K562 (cell line): Measurements from ENCODE around the gene OLFML2B. TPM values are rescaled to one million over a fixed set of nuclear protein-coding genes. Genes with fewer than 3 reads are reported as not detected.

Experiments
- ATAC-seq: fragments of 200-7000 bp; cut with Tn5 transposase; 3 replicates; pipeline ENCODE4 v1.9.1; 2020; ENCODE audit warnings: moderate library complexity
- BruUV-seq: library from RNA; stranded (reverse); fragments of 400-500 nt; replicated peaks from 2 replicates; lab custom pipeline; 2021; lab: Mats Ljungman, UMichigan
- CTCF ChIA-PET: fragments of 300-600 bp; formaldehyde crosslinking; extraction: SDS; loops from one replicate; lab custom pipeline; 2021; ENCODE audit warnings: low intra/inter-chr PET ratio; lab: Yijun Ruan, JAX
- POLR2A ChIA-PET: fragments of 300-600, 350-650 bp; sonication (Branson Sonifier 250); formaldehyde crosslinking; extraction: SDS; loops from one replicate; lab custom pipeline; 2021; ENCODE audit warnings: antibody characterized with exemption, inconsistent platforms; lab: Yijun Ruan, JAX
- DNase-seq, 4 experiments: peaks; one replicate each; pipeline versions ENCODE4 v3.0.0 to v3.0.0-alpha.2; 2011 to 2018; ENCODE audit warnings: low spot score in 3 of 4, mixed read lengths in 3 of 4; ENCODE audit errors: extremely low read depth in 1 of 4
- FAIRE-seq: peaks from 2 replicates; lab custom pipeline; 2011; peaks lifted over from hg19 to GRCh38; lab: Jason Lieb, UNC
- H2AFZ ChIP-seq: 2 replicates; pipeline ENCODE4 v1.6.0; 2011; ENCODE audit warnings: low read depth, low read length, control low read depth, inconsistent platforms
- H3K27ac ChIP-seq: fragments of 200-600 bp; 3 replicates; pipeline ENCODE4 v1.8.0; 2011; ENCODE audit warnings: low read depth, mild to moderate bottlenecking, control low read depth, inconsistent platforms, low read length, moderate library complexity, mixed read lengths; ENCODE audit errors: extremely low read depth
- H3K27me3 ChIP-seq, 2 experiments: fragments of 300-600 bp in 1 of 2; 2 replicates in 1 of 2; 3 replicates in 1 of 2; pipeline versions ENCODE4 v1.6.0 to v1.8.0; 2011; ENCODE audit warnings: inconsistent platforms in 2 of 2, low read length in 2 of 2, mild to moderate bottlenecking in 1 of 2, mixed read lengths in 1 of 2, moderate library complexity in 1 of 2; ENCODE audit not compliant: control insufficient read depth in 2 of 2, insufficient read depth in 2 of 2
- H3K36me3 ChIP-seq: fragments of 300-600 bp; 3 replicates; pipeline ENCODE4 v1.8.0; 2011; ENCODE audit warnings: mild to moderate bottlenecking, low read length, inconsistent platforms; ENCODE audit not compliant: control insufficient read depth, insufficient read depth
- H3K4me1 ChIP-seq, 2 experiments: fragments of 200-600 bp in 1 of 2; replicated peaks in 1 of 2; 2 replicates in 1 of 2; 3 replicates in 1 of 2; pipeline versions ENCODE4 v1.5.1 to v1.8.0; 2011; ENCODE audit warnings: inconsistent platforms in 2 of 2, low read length in 2 of 2, mild to moderate bottlenecking in 1 of 2, mixed read lengths in 1 of 2, moderate library complexity in 1 of 2; ENCODE audit not compliant: control insufficient read depth in 2 of 2, insufficient read depth in 2 of 2
- H3K4me2 ChIP-seq: 2 replicates; pipeline ENCODE4 v1.6.1; 2011; ENCODE audit warnings: low read length, control low read depth, inconsistent platforms, mixed read lengths; ENCODE audit not compliant: insufficient read depth
- H3K4me3 ChIP-seq: fragments of 200-600 bp; sonication (generic), shearing (Covaris generic); 2 replicates; pipeline ENCODE4 v1.5.1; 2016; ENCODE audit warnings: control low read depth, inconsistent platforms
- H3K79me2 ChIP-seq: fragments of 200-600 bp; 3 replicates; pipeline ENCODE4 v1.8.0; 2011; ENCODE audit warnings: low read length, inconsistent platforms; ENCODE audit not compliant: control insufficient read depth, insufficient read depth
- H3K9ac ChIP-seq, 2 experiments: 2 replicates each; pipeline versions ENCODE4 v1.6.0 to v1.6.1; 2011; ENCODE audit warnings: low read depth in 2 of 2, low read length in 2 of 2, control low read depth in 1 of 2, inconsistent platforms in 1 of 2, mild to moderate bottlenecking in 1 of 2, mixed read lengths in 1 of 2; ENCODE audit not compliant: insufficient read depth in 1 of 2
- H3K9me1 ChIP-seq: one replicate; pipeline ENCODE4 v1.6.0; 2011; ENCODE audit warnings: inconsistent platforms, mild to moderate bottlenecking, low read length, moderate library complexity; ENCODE audit not compliant: control insufficient read depth, insufficient read depth
- H3K9me3 ChIP-seq: replicated peaks from 2 replicates; pipeline ENCODE4 v1.5.1; 2011; ENCODE audit warnings: low read depth, low read length, inconsistent platforms; ENCODE audit not compliant: control insufficient read depth, insufficient read depth
- H4K20me1 ChIP-seq: replicated peaks from 2 replicates; pipeline ENCODE4 v1.6.1; 2011; ENCODE audit warnings: low read length, inconsistent platforms, mixed read lengths; ENCODE audit not compliant: control insufficient read depth, insufficient read depth
- DACH1 ChIP-seq: fragments of 450-650 bp; IDR thresholded peaks from 2 replicates; pipeline ENCODE4 v1.6.1; 2018; ENCODE audit not compliant: partially characterized antibody
- POLR2AphosphoS2 ChIP-seq: IDR thresholded peaks from 2 replicates; pipeline ENCODE4 v1.6.1; 2012; ENCODE audit warnings: low read length, improper control_type of control experiment
- ZNF583 ChIP-seq: fragments of 250-450 bp; sonication (Bioruptor Pico); IDR thresholded peaks from 2 replicates; pipeline ENCODE4 v1.4.0; 2020
- WGBS: fragments of 100-300 bp; shearing (Covaris generic); methylation state at CpG from one replicate; pipeline ENCODE4 v1.1.6; 2016; ENCODE audit warnings: low coverage, mixed read lengths; ENCODE audit not compliant: insufficient coverage; ENCODE audit errors: missing lambda C conversion rate; 5-methylcytosine and 5-hydroxymethylcytosine counted together
- in situ Hi-C: fragments of 300-500 bp; cut with MboI; formaldehyde crosslinking; loops from 4 replicates; pipeline ENCODE4 v1.15.0; 2018; ENCODE audit warnings: inconsistent platforms, mixed read lengths
- intact Hi-C: fragments of 100-400 bp; cut with micrococcal nuclease; formaldehyde crosslinking; loops from 2 replicates; pipeline ENCODE4 v1.14.2; 2022
- polyA plus RNA-seq, 8 experiments: library from polyadenylated mRNA; depleted of rRNA in 4 of 8; stranded (reverse) in 5 of 8; unstranded in 3 of 8; fragments of >200 nt; fragmentation: Nextera tagmentation in 2 of 8; fragmentation: Illumina TruSeq in 1 of 8; extraction: Ambion mirVana in 2 of 8; extraction: Trizol in 1 of 8; gene quantifications; 2 replicates each; pipeline versions ENCODE4 v1.2.1 to v1.2.3, GENCODE V29; 2011 to 2014; ENCODE audit warnings: inconsistent platforms in 1 of 8, missing spikeins in 1 of 8
- total RNA-seq, 7 experiments: library from RNA; depleted of rRNA in 6 of 7; stranded (reverse); fragments of >200 nt in 6 of 7; fragmentation: Illumina TruSeq in 2 of 7; extraction: Trizol in 2 of 7; gene quantifications; 2 replicates each; pipeline versions ENCODE4 v1.2.1 to v1.2.3, GENCODE V29; 2011 to 2021; ENCODE audit warnings: low replicate concordance in 1 of 7
- TF ChIP-seq, protein P1 (sequence below): IDR thresholded peaks from 2 replicates; pipeline ENCODE4 v1.6.1; 2012; ENCODE audit warnings: low read depth, low read length, improper control_type of control experiment, borderline replicate concordance
- TF ChIP-seq, protein P2 (sequence below): fragments of 250-450 bp; sonication (Bioruptor Pico); IDR thresholded peaks from 2 replicates; pipeline ENCODE4 v1.4.0; 2020; ENCODE audit warnings: mild to moderate bottlenecking, moderate library complexity
- TF ChIP-seq, protein P3 (sequence below): sonication (generic); formaldehyde crosslinking; IDR thresholded peaks from 2 replicates; pipeline ENCODE4 v1.8.0; 2022; ENCODE audit warnings: missing genetic modification reagents, mild to moderate bottlenecking, borderline replicate concordance

Gene OLFML2B
- total and polyA plus RNA-seq, 9 of the 15 experiments (the other 6 are each of a cell fraction or from before 2014, with no cell fraction given): not detected

DNA sequence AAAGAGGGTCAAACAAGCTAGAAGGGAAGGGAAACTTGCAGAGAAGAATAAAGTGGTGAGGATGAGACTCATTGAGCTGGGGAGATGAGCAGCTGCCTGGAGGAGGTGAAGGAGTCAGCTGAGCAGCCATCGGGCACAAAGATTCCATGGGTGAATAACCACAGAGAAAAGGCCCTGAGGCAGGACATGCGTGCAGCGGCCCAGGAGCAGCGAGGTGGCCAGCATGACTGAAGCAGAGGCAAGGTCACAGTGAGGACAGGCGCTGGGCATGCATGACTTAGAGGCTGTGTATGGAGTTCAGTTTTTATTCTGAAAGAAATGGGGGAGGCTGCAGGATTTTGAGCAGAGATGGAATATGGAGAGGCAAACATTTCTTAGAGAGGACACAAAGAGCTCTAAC is 24.9 kb downstream of the OLFML2B start:
- in situ Hi-C loops: no loop called here
- Histone ChIP-seq H3K36me3 (no peaks in the 10 kb centered on the region), H3K4me1 (peaks cover 0 to 2% of the 10 kb centered on the region in 2 experiments; a peak in 1 of 5 replicates), H3K9me1 (no peaks in the 10 kb centered on the region), H3K9ac (no peak overlapping the region), H3K4me3 (no peak overlapping the region), H3K79me2 (no peaks in the 10 kb centered on the region), H3K9me3 (no peaks in the 10 kb centered on the region), H4K20me1 (no peaks in the 10 kb centered on the region), H2AFZ (no peak overlapping the region), H3K27me3 (peaks cover 51 to 78% of the 10 kb centered on the region in 2 experiments; a peak in 4 of 5 replicates), H3K4me2 (no peak overlapping the region), H3K27ac (no peak overlapping the region)
- CTCF ChIA-PET: no interaction called here
- intact Hi-C loops: no loop called here
- POLR2A ChIA-PET: interaction anchor here (1.6 to 1.9 kb wide), 2 partner anchors 11 to 16 kb away, joined by 4 to 7 read pairs; no protein-coding TSS in a partner anchor
- TF ChIP-seq, protein P1, sequence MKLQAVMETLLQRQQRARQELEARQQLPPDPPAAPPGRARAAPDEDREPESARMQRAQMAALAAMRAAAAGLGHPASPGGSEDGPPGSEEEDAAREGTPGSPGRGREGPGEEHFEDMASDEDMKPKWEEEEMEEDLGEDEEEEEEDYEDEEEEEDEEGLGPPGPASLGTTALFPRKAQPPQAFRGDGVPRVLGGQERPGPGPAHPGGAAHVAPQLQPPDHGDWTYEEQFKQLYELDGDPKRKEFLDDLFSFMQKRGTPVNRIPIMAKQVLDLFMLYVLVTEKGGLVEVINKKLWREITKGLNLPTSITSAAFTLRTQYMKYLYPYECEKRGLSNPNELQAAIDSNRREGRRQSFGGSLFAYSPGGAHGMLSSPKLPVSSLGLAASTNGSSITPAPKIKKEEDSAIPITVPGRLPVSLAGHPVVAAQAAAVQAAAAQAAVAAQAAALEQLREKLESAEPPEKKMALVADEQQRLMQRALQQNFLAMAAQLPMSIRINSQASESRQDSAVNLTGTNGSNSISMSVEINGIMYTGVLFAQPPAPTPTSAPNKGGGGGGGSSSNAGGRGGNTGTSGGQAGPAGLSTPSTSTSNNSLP: no peak
- TF ChIP-seq POLR2AphosphoS2 (no peak), ZNF583 (CRISPR knock-in tag) (no peak), DACH1 (no peak)
- TF ChIP-seq, protein P2, sequence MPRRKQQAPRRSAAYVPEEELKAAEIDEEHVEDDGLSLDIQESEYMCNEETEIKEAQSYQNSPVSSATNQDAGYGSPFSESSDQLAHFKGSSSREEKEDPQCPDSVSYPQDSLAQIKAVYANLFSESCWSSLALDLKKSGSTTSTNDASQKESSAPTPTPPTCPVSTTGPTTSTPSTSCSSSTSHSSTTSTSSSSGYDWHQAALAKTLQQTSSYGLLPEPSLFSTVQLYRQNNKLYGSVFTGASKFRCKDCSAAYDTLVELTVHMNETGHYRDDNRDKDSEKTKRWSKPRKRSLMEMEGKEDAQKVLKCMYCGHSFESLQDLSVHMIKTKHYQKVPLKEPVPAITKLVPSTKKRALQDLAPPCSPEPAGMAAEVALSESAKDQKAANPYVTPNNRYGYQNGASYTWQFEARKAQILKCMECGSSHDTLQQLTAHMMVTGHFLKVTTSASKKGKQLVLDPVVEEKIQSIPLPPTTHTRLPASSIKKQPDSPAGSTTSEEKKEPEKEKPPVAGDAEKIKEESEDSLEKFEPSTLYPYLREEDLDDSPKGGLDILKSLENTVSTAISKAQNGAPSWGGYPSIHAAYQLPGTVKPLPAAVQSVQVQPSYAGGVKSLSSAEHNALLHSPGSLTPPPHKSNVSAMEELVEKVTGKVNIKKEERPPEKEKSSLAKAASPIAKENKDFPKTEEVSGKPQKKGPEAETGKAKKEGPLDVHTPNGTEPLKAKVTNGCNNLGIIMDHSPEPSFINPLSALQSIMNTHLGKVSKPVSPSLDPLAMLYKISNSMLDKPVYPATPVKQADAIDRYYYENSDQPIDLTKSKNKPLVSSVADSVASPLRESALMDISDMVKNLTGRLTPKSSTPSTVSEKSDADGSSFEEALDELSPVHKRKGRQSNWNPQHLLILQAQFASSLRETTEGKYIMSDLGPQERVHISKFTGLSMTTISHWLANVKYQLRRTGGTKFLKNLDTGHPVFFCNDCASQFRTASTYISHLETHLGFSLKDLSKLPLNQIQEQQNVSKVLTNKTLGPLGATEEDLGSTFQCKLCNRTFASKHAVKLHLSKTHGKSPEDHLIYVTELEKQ: no peak
- TF ChIP-seq, protein P3, sequence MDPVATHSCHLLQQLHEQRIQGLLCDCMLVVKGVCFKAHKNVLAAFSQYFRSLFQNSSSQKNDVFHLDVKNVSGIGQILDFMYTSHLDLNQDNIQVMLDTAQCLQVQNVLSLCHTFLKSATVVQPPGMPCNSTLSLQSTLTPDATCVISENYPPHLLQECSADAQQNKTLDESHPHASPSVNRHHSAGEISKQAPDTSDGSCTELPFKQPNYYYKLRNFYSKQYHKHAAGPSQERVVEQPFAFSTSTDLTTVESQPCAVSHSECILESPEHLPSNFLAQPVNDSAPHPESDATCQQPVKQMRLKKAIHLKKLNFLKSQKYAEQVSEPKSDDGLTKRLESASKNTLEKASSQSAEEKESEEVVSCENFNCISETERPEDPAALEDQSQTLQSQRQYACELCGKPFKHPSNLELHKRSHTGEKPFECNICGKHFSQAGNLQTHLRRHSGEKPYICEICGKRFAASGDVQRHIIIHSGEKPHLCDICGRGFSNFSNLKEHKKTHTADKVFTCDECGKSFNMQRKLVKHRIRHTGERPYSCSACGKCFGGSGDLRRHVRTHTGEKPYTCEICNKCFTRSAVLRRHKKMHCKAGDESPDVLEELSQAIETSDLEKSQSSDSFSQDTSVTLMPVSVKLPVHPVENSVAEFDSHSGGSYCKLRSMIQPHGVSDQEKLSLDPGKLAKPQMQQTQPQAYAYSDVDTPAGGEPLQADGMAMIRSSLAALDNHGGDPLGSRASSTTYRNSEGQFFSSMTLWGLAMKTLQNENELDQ: no peak
- DNase-seq: no peak
- BruUV-seq: no TSS peak
- WGBS: 2% methylated on average over 5 of the region's 5 CpGs
- FAIRE-seq: no peak
- 0 out of 3 replicates have a peak, but pooled peaks have one; percentile 29 for ATAC-seq
